ENCODE results near the gene ARRDC2. TPM values are rescaled to one million over a fixed set of nuclear protein-coding genes. Genes with fewer than 3 reads are reported as not detected.

ARRDC2 gene
- 12.0 and 14.3 TPM in 2 replicates for total RNA-seq

GRCh38 chr19:18007917-18008673 is at the start of gene ARRDC2:
TSS of gene ARRDC2 (plus strand) at chr19:18008170. CDS start at chr19:18008311, 141 bp downstream.

GRCh38 chr19:17966550-17967256 is 41.3 kb upstream of the ARRDC2 start, which contains the start of gene KCNN1:
TSS of gene KCNN1 (plus strand) at chr19:17967107. CDS start at chr19:17973889, 6,782 bp downstream.

Other genes starting within 250 kb of the ARRDC2 start
- gene B3GNT3, start 213.0 kb upstream of the ARRDC2 start, total RNA-seq: not detected in 2 replicates
- gene INSL3, start 186.7 kb upstream of the ARRDC2 start, total RNA-seq: not detected in 2 replicates
- 1.6 and 5.0 TPM in 2 replicates for gene JAK3, start 160.2 kb upstream of the ARRDC2 start, total RNA-seq
- gene RPL18A, start 148.3 kb upstream of the ARRDC2 start, total RNA-seq: 858 and 936 TPM in 2 replicates
- not detected in 2 replicates for gene SLC5A5, start 136.2 kb upstream of the ARRDC2 start, total RNA-seq
- 46.1 and 54.0 TPM in 2 replicates for gene CCDC124, start 75.2 kb upstream of the ARRDC2 start, total RNA-seq
- not detected in 2 replicates for gene KCNN1, start 41.1 kb upstream of the ARRDC2 start, total RNA-seq
- 0.15 TPM in 1 of 2 replicates, not detected in the other for gene IL12RB1, start 78.8 kb downstream of the ARRDC2 start, total RNA-seq
- 0.30 and 0.32 TPM in 2 replicates for gene MAST3, start 89.6 kb downstream of the ARRDC2 start, total RNA-seq
- gene PIK3R2, start 145.0 kb downstream of the ARRDC2 start, total RNA-seq: 1.6 and 2.3 TPM in 2 replicates
- 3.3 TPM in 1 of 2 replicates, not detected in the other for gene IFI30, start 165.6 kb downstream of the ARRDC2 start, total RNA-seq
- gene MPV17L2, start 185.0 kb downstream of the ARRDC2 start, total RNA-seq: 9.4 and 15.3 TPM in 2 replicates
- gene RAB3A, start 195.9 kb downstream of the ARRDC2 start, total RNA-seq: under 0.01 TPM in 1 of 2 replicates, not detected in the other
- 0.15 TPM in 1 of 2 replicates, not detected in the other for gene PDE4C, start 218.3 kb downstream of the ARRDC2 start, total RNA-seq

Measured in epithelial cell of umbilical artery (primary cell).